ENCODE results near the gene KIF22. TPM values are rescaled to one million over a fixed set of nuclear protein-coding genes. Genes with fewer than 3 reads are reported as not detected.

Gene KIF22
- total and polyA plus RNA-seq, 9 of the 15 experiments (the other 6 are each of a cell fraction or from before 2014, with no cell fraction given): 8.7 to 232 (median 131) TPM

DNA sequence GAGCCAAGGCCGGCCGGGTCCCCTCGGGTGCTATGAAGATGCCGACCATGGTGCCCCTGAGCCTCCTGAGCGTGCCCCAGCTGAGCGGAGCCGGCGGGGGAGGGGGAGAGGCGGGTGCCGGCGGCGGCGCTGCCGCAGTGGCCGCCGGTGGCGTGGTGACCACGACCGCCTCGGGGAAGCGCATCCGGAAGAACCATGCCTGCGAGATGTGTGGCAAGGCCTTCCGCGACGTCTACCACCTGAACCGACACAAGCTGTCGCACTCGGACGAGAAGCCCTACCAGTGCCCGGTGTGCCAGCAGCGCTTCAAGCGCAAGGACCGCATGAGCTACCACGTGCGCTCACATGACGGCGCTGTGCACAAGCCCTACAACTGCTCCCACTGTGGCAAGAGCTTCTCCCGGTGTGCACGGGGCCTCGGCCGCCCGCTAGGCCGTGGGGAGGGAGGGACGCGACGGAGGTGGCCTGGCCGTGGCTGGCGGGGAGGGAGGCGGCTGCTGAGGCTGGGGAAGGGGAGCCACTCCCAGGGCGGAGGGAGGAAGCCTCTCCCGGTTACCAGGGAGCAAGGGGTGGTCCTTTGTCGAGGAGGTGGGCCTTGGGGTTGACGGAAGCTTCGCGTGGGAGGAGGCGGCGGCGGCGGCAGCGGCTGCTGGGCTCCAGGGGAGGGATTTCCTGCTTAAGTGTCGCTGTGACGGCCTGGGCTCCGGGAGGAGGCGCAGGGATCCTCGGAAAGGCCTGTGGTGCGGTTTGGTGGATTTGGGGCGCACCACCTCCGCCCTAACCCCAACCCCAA is 17.1 kb downstream of the KIF22 start (continued):
- TF ChIP-seq, protein P1, sequence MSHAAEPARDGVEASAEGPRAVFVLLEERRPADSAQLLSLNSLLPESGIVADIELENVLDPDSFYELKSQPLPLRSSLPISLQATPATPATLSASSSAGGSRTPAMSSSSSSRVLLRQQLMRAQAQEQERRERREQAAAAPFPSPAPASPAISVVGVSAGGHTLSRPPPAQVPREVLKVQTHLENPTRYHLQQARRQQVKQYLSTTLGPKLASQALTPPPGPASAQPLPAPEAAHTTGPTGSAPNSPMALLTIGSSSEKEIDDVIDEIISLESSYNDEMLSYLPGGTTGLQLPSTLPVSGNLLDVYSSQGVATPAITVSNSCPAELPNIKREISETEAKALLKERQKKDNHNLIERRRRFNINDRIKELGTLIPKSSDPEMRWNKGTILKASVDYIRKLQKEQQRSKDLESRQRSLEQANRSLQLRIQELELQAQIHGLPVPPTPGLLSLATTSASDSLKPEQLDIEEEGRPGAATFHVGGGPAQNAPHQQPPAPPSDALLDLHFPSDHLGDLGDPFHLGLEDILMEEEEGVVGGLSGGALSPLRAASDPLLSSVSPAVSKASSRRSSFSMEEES (CRISPR knock-in tag; IDR thresholded peaks at IDR 0.05): peak; percentile 40
- 0 out of 2 replicates have a peak, but pooled peaks have one; percentile 77 for TF ChIP-seq ZNF431 (CRISPR knock-in tag; IDR thresholded peaks at IDR 0.05)
- no peak for TF ChIP-seq SMARCA5 (IDR thresholded peaks at IDR 0.05)
- TF ChIP-seq, protein P2, sequence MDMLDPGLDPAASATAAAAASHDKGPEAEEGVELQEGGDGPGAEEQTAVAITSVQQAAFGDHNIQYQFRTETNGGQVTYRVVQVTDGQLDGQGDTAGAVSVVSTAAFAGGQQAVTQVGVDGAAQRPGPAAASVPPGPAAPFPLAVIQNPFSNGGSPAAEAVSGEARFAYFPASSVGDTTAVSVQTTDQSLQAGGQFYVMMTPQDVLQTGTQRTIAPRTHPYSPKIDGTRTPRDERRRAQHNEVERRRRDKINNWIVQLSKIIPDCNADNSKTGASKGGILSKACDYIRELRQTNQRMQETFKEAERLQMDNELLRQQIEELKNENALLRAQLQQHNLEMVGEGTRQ (CRISPR knock-in tag; IDR thresholded peaks at IDR 0.05): peak; percentile 39; the same call in 1 of the 2 replicates
- TF ChIP-seq ELF2 (CRISPR knock-in tag; IDR thresholded peaks at IDR 0.05): 0 out of 2 replicates have a peak, but pooled peaks have one; percentile 18
- no peak for TF ChIP-seq RBM15 (IDR thresholded peaks at IDR 0.05; ENCODE audit: insufficient read depth, low read length)
- TF ChIP-seq, protein P3, sequence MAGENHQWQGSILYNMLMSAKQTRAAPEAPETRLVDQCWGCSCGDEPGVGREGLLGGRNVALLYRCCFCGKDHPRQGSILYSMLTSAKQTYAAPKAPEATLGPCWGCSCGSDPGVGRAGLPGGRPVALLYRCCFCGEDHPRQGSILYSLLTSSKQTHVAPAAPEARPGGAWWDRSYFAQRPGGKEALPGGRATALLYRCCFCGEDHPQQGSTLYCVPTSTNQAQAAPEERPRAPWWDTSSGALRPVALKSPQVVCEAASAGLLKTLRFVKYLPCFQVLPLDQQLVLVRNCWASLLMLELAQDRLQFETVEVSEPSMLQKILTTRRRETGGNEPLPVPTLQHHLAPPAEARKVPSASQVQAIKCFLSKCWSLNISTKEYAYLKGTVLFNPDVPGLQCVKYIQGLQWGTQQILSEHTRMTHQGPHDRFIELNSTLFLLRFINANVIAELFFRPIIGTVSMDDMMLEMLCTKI (IDR thresholded peaks at IDR 0.05; ENCODE audit: partially characterized antibody): no peak
- TF ChIP-seq ZNF780A (CRISPR knock-in tag; IDR thresholded peaks at IDR 0.05): no peak
- peak; percentile 70; the same call in 1 of the 2 replicates for TF ChIP-seq PRMT5 (CRISPR knock-in tag; IDR thresholded peaks at IDR 0.05)
- TF ChIP-seq RNF2 (IDR thresholded peaks at IDR 0.05): no peak; the same call in none of the 2 replicates
- peak; percentile 62; the same call in 1 of the 2 replicates for TF ChIP-seq MEF2D (tag; conservative IDR thresholded peaks at IDR 0.05; ENCODE audit: low read depth)
- no peak for TF ChIP-seq EWSR1 (IDR thresholded peaks at IDR 0.05; ENCODE audit: borderline replicate concordance, low read depth, partially characterized antibody)
- TF ChIP-seq IRF9 (tag; IDR thresholded peaks at IDR 0.05): no peak
- no peak for TF ChIP-seq ZNF347 (CRISPR knock-in tag; IDR thresholded peaks at IDR 0.05; ENCODE audit: low read depth)
- no peak for TF ChIP-seq ZNF75A (CRISPR knock-in tag; IDR thresholded peaks at IDR 0.05)
- TF ChIP-seq CHD1 (IDR thresholded peaks at IDR 0.05; ENCODE audit: low read length): peak; percentile 96
- TF ChIP-seq TEAD1 (CRISPR knock-in tag; IDR thresholded peaks at IDR 0.05): peak; percentile 12 to 34; a peak in 1 of 4 replicates
- TF ChIP-seq, protein P4, sequence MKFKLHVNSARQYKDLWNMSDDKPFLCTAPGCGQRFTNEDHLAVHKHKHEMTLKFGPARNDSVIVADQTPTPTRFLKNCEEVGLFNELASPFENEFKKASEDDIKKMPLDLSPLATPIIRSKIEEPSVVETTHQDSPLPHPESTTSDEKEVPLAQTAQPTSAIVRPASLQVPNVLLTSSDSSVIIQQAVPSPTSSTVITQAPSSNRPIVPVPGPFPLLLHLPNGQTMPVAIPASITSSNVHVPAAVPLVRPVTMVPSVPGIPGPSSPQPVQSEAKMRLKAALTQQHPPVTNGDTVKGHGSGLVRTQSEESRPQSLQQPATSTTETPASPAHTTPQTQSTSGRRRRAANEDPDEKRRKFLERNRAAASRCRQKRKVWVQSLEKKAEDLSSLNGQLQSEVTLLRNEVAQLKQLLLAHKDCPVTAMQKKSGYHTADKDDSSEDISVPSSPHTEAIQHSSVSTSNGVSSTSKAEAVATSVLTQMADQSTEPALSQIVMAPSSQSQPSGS (CRISPR knock-in tag; IDR thresholded peaks at IDR 0.05): 0 out of 2 replicates have a peak, but pooled peaks have one; percentile 44
- peak; percentile 34; the same call in 1 of the 2 replicates for TF ChIP-seq JUN (IDR thresholded peaks at IDR 0.05; ENCODE audit: borderline replicate concordance, low read depth, low read length)
- no peak; the same call in 1 of the 2 replicates for TF ChIP-seq JUN (CRISPR knock-in tag; IDR thresholded peaks at IDR 0.05; ENCODE audit: borderline replicate concordance)
- TF ChIP-seq KDM2B (CRISPR knock-in tag; IDR thresholded peaks at IDR 0.05): peak; percentile 71
- peak; percentile 82 for TF ChIP-seq GABPA (tag; conservative IDR thresholded peaks at IDR 0.05; ENCODE audit: low read depth)

Measured in K562 (cell line).